ENCODE results near the gene CEACAM18. TPM values are rescaled to one million over a fixed set of nuclear protein-coding genes. Genes with fewer than 3 reads are reported as not detected.

Gene CEACAM18
- total RNA-seq, 1 donor from 2014 or later, result not detected

DNA sequence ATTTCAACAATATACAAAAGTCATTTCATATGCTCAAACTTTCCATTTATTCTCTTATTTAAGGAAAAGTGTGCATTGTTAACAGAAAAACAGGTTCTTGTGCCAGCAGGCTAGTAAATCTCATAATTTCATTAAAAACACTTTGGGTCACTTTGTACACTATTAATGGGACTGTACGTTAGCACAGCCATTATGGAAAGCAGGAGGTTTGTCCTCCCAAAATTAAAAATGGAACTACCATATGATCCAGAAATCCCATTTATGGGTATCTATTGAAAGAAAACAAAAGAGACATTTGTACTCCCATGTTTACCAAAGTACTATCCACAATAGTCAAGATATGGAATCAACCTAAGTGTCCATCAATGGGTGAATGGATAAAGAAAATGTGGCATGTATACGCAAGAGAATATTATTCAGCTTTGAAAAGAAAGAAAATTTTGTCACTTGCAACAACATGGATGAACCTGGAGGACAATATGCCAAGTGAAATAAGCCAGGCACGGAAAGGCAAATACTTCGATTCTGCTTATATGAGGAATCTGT, 61.6 kb downstream of the CEACAM18 start:
- H3K9me3 ChIP-seq, result peaks cover 0 to 11% of the 10 kb centered on the region in 2 donors
- H3K36me3 ChIP-seq, result no peaks in the 10 kb centered on the region
- no peaks in the 10 kb centered on the region for H3K27me3 ChIP-seq
- no peak for DNase-seq (ENCODE audit: low spot score in 2 of 2)
- TF ChIP-seq, protein P1, sequence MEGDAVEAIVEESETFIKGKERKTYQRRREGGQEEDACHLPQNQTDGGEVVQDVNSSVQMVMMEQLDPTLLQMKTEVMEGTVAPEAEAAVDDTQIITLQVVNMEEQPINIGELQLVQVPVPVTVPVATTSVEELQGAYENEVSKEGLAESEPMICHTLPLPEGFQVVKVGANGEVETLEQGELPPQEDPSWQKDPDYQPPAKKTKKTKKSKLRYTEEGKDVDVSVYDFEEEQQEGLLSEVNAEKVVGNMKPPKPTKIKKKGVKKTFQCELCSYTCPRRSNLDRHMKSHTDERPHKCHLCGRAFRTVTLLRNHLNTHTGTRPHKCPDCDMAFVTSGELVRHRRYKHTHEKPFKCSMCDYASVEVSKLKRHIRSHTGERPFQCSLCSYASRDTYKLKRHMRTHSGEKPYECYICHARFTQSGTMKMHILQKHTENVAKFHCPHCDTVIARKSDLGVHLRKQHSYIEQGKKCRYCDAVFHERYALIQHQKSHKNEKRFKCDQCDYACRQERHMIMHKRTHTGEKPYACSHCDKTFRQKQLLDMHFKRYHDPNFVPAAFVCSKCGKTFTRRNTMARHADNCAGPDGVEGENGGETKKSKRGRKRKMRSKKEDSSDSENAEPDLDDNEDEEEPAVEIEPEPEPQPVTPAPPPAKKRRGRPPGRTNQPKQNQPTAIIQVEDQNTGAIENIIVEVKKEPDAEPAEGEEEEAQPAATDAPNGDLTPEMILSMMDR (IDR thresholded peaks at IDR 0.05), result no peak
- intact Hi-C loops (cut with DNase I), result no loop called here
- no peak overlapping the region for H3K27ac ChIP-seq
- no peaks in the 10 kb centered on the region for H3K4me1 ChIP-seq
- H3K4me3 ChIP-seq, result no peak overlapping the region

Other genes with a start within 250 kb of the CEACAM18 start
- gene SIGLECL1, start 227.5 kb upstream of the CEACAM18 start, total RNA-seq, result not detected
- gene IGLON5, start 166.9 kb upstream of the CEACAM18 start, total RNA-seq, result 4.9 TPM
- 1.4 TPM for gene VSIG10L, start 136.4 kb upstream of the CEACAM18 start, total RNA-seq
- gene ETFB, start 112.2 kb upstream of the CEACAM18 start, total RNA-seq, result 42.5 TPM
- not detected for gene CLDND2, start 109.5 kb upstream of the CEACAM18 start, total RNA-seq
- 30.2 TPM for gene NKG7, start 105.9 kb upstream of the CEACAM18 start, total RNA-seq
- not detected for gene LIM2, start 90.6 kb upstream of the CEACAM18 start, total RNA-seq
- gene C19orf84, start 87.9 kb upstream of the CEACAM18 start, total RNA-seq, result not detected
- gene SIGLEC10, start 60.9 kb upstream of the CEACAM18 start, total RNA-seq, result 5.4 TPM
- gene SIGLEC8, start 20.1 kb upstream of the CEACAM18 start, total RNA-seq, result not detected
- not detected for gene SIGLEC12, start 23.3 kb downstream of the CEACAM18 start, total RNA-seq
- 6.6 TPM for gene SIGLEC6, start 53.1 kb downstream of the CEACAM18 start, total RNA-seq
- 6.1 TPM for gene ZNF175, start 92.7 kb downstream of the CEACAM18 start, total RNA-seq
- gene SIGLEC5, start 151.9 kb downstream of the CEACAM18 start, total RNA-seq, result not detected
- gene SIGLEC14, start 168.3 kb downstream of the CEACAM18 start, total RNA-seq, result 0.75 TPM
- 16.0 TPM for gene SPACA6, start 214.8 kb downstream of the CEACAM18 start, total RNA-seq
- gene HAS1, start 245.5 kb downstream of the CEACAM18 start, total RNA-seq, result 2.9 TPM

Data from ascending aorta (tissue), 2 donors.